K562 (cell line): ENCODE measurements around the gene EPB41L2. TPM values are rescaled to one million over a fixed set of nuclear protein-coding genes. Genes with fewer than 3 reads are reported as not detected.

ENCODE experiments used
- ATAC-seq: fragments of 200-7000 bp; cut with Tn5 transposase; 3 replicates; pipeline ENCODE4 v1.9.1; 2020; ENCODE audit warnings: moderate library complexity
- BruUV-seq: library from RNA; stranded (reverse); fragments of 400-500 nt; replicated peaks from 2 replicates; lab custom pipeline; 2021; lab: Mats Ljungman, UMichigan
- CTCF ChIA-PET: fragments of 300-600 bp; formaldehyde crosslinking; extraction: SDS; loops from one replicate; lab custom pipeline; 2021; ENCODE audit warnings: low intra/inter-chr PET ratio; lab: Yijun Ruan, JAX
- POLR2A ChIA-PET: fragments of 300-600, 350-650 bp; sonication (Branson Sonifier 250); formaldehyde crosslinking; extraction: SDS; loops from one replicate; lab custom pipeline; 2021; ENCODE audit warnings: antibody characterized with exemption, inconsistent platforms; lab: Yijun Ruan, JAX
- DNase-seq, 4 experiments: peaks; one replicate each; pipeline versions ENCODE4 v3.0.0 to v3.0.0-alpha.2; 2011 to 2018; ENCODE audit warnings: low spot score in 3 of 4, mixed read lengths in 3 of 4; ENCODE audit errors: extremely low read depth in 1 of 4
- FAIRE-seq: peaks from 2 replicates; lab custom pipeline; 2011; peaks lifted over from hg19 to GRCh38; lab: Jason Lieb, UNC
- H2AFZ ChIP-seq: 2 replicates; pipeline ENCODE4 v1.6.0; 2011; ENCODE audit warnings: low read depth, low read length, control low read depth, inconsistent platforms
- H3K27ac ChIP-seq: fragments of 200-600 bp; 3 replicates; pipeline ENCODE4 v1.8.0; 2011; ENCODE audit warnings: low read depth, mild to moderate bottlenecking, control low read depth, inconsistent platforms, low read length, moderate library complexity, mixed read lengths; ENCODE audit errors: extremely low read depth
- H3K27me3 ChIP-seq, 2 experiments: fragments of 300-600 bp in 1 of 2; 2 replicates in 1 of 2; 3 replicates in 1 of 2; pipeline versions ENCODE4 v1.6.0 to v1.8.0; 2011; ENCODE audit warnings: inconsistent platforms in 2 of 2, low read length in 2 of 2, mild to moderate bottlenecking in 1 of 2, mixed read lengths in 1 of 2, moderate library complexity in 1 of 2; ENCODE audit not compliant: control insufficient read depth in 2 of 2, insufficient read depth in 2 of 2
- H3K36me3 ChIP-seq: fragments of 300-600 bp; 3 replicates; pipeline ENCODE4 v1.8.0; 2011; ENCODE audit warnings: mild to moderate bottlenecking, low read length, inconsistent platforms; ENCODE audit not compliant: control insufficient read depth, insufficient read depth
- H3K4me1 ChIP-seq, 2 experiments: fragments of 200-600 bp in 1 of 2; replicated peaks in 1 of 2; 2 replicates in 1 of 2; 3 replicates in 1 of 2; pipeline versions ENCODE4 v1.5.1 to v1.8.0; 2011; ENCODE audit warnings: inconsistent platforms in 2 of 2, low read length in 2 of 2, mild to moderate bottlenecking in 1 of 2, mixed read lengths in 1 of 2, moderate library complexity in 1 of 2; ENCODE audit not compliant: control insufficient read depth in 2 of 2, insufficient read depth in 2 of 2
- H3K4me2 ChIP-seq: 2 replicates; pipeline ENCODE4 v1.6.1; 2011; ENCODE audit warnings: low read length, control low read depth, inconsistent platforms, mixed read lengths; ENCODE audit not compliant: insufficient read depth
- H3K4me3 ChIP-seq: fragments of 200-600 bp; sonication (generic), shearing (Covaris generic); 2 replicates; pipeline ENCODE4 v1.5.1; 2016; ENCODE audit warnings: control low read depth, inconsistent platforms
- H3K79me2 ChIP-seq: fragments of 200-600 bp; 3 replicates; pipeline ENCODE4 v1.8.0; 2011; ENCODE audit warnings: low read length, inconsistent platforms; ENCODE audit not compliant: control insufficient read depth, insufficient read depth
- H3K9ac ChIP-seq, 2 experiments: 2 replicates each; pipeline versions ENCODE4 v1.6.0 to v1.6.1; 2011; ENCODE audit warnings: low read depth in 2 of 2, low read length in 2 of 2, control low read depth in 1 of 2, inconsistent platforms in 1 of 2, mild to moderate bottlenecking in 1 of 2, mixed read lengths in 1 of 2; ENCODE audit not compliant: insufficient read depth in 1 of 2
- H3K9me1 ChIP-seq: one replicate; pipeline ENCODE4 v1.6.0; 2011; ENCODE audit warnings: inconsistent platforms, mild to moderate bottlenecking, low read length, moderate library complexity; ENCODE audit not compliant: control insufficient read depth, insufficient read depth
- H3K9me3 ChIP-seq: replicated peaks from 2 replicates; pipeline ENCODE4 v1.5.1; 2011; ENCODE audit warnings: low read depth, low read length, inconsistent platforms; ENCODE audit not compliant: control insufficient read depth, insufficient read depth
- H4K20me1 ChIP-seq: replicated peaks from 2 replicates; pipeline ENCODE4 v1.6.1; 2011; ENCODE audit warnings: low read length, inconsistent platforms, mixed read lengths; ENCODE audit not compliant: control insufficient read depth, insufficient read depth
- BHLHE40 ChIP-seq: IDR thresholded peaks from 2 replicates; pipeline ENCODE4 v1.6.1; 2011; ENCODE audit warnings: low read length, improper control_type of control experiment
- DNMT1 ChIP-seq: fragments of 450-650 bp; IDR thresholded peaks from 2 replicates; pipeline ENCODE4 v1.6.1; 2016; ENCODE audit warnings: antibody characterized with exemption, mild to moderate bottlenecking
- ELF1 ChIP-seq: fragments of 200-800 bp; sonication (Bioruptor generic); IDR thresholded peaks from 2 replicates; pipeline ENCODE4 v1.6.1; 2016; ENCODE audit warnings: missing genetic modification characterization, missing compliant biosample characterization
- FOXP1 ChIP-seq: sonication (generic); formaldehyde crosslinking; IDR thresholded peaks from 2 replicates; pipeline ENCODE4 v1.8.0; 2022; ENCODE audit warnings: mild to moderate bottlenecking, missing genetic modification reagents
- KAT7 ChIP-seq: sonication (generic); formaldehyde crosslinking; IDR thresholded peaks from 2 replicates; pipeline ENCODE4 v1.8.0; 2022; ENCODE audit warnings: missing genetic modification reagents, mild to moderate bottlenecking, borderline replicate concordance
- NCOA6 ChIP-seq: fragments of 450-650 bp; IDR thresholded peaks from 2 replicates; pipeline ENCODE4 v1.6.1; 2017; ENCODE audit warnings: mild to moderate bottlenecking
- NEUROD1 ChIP-seq: fragments of 150-350 bp; IDR thresholded peaks from 2 replicates; pipeline ENCODE4 v1.6.1; 2014; ENCODE audit warnings: borderline replicate concordance, low read length, low read depth; ENCODE audit not compliant: partially characterized antibody
- SIN3B ChIP-seq: fragments of 450-650 bp; IDR thresholded peaks from 2 replicates; pipeline ENCODE4 v1.6.1; 2017; ENCODE audit warnings: low read depth, mild to moderate bottlenecking, moderate library complexity
- TAF15 ChIP-seq: fragments of 200-400 bp; formaldehyde crosslinking; IDR thresholded peaks from 2 replicates; pipeline ENCODE4 v1.6.1; 2017; ENCODE audit warnings: mild to moderate bottlenecking, low read depth, low read length, moderate library complexity
- TFAM ChIP-seq: fragments of 250-450 bp; sonication (Bioruptor Pico); conservative IDR thresholded peaks from 2 replicates; pipeline ENCODE4 v1.5.0; 2021; ENCODE audit warnings: mild to moderate bottlenecking, moderate library complexity
- YBX1 ChIP-seq: fragments of 450-650 bp; IDR thresholded peaks from 2 replicates; pipeline ENCODE4 v1.7.1; 2016; ENCODE audit warnings: mild to moderate bottlenecking
- ZNF165 ChIP-seq: fragments of 250-450 bp; sonication (Bioruptor Pico); IDR thresholded peaks from 2 replicates; pipeline ENCODE4 v1.4.0; 2020; ENCODE audit warnings: borderline replicate concordance
- ZNF324 ChIP-seq: fragments of 250-450 bp; sonication (Bioruptor Pico); IDR thresholded peaks from 2 replicates; pipeline ENCODE4 v1.4.0; 2020; ENCODE audit warnings: mild to moderate bottlenecking
- WGBS: fragments of 100-300 bp; shearing (Covaris generic); methylation state at CpG from one replicate; pipeline ENCODE4 v1.1.6; 2016; ENCODE audit warnings: low coverage, mixed read lengths; ENCODE audit not compliant: insufficient coverage; ENCODE audit errors: missing lambda C conversion rate; 5-methylcytosine and 5-hydroxymethylcytosine counted together
- in situ Hi-C: fragments of 300-500 bp; cut with MboI; formaldehyde crosslinking; loops from 4 replicates; pipeline ENCODE4 v1.15.0; 2018; ENCODE audit warnings: inconsistent platforms, mixed read lengths
- intact Hi-C: fragments of 100-400 bp; cut with micrococcal nuclease; formaldehyde crosslinking; loops from 2 replicates; pipeline ENCODE4 v1.14.2; 2022
- polyA plus RNA-seq, 8 experiments: library from polyadenylated mRNA; depleted of rRNA in 4 of 8; stranded (reverse) in 5 of 8; unstranded in 3 of 8; fragments of >200 nt; fragmentation: Nextera tagmentation in 2 of 8; fragmentation: Illumina TruSeq in 1 of 8; extraction: Ambion mirVana in 2 of 8; extraction: Trizol in 1 of 8; gene quantifications; 2 replicates each; pipeline versions ENCODE4 v1.2.1 to v1.2.3, GENCODE V29; 2011 to 2014; ENCODE audit warnings: inconsistent platforms in 1 of 8, missing spikeins in 1 of 8
- total RNA-seq, 7 experiments: library from RNA; depleted of rRNA in 6 of 7; stranded (reverse); fragments of >200 nt in 6 of 7; fragmentation: Illumina TruSeq in 2 of 7; extraction: Trizol in 2 of 7; gene quantifications; 2 replicates each; pipeline versions ENCODE4 v1.2.1 to v1.2.3, GENCODE V29; 2011 to 2021; ENCODE audit warnings: low replicate concordance in 1 of 7
- TF ChIP-seq, protein P1 (sequence below): fragments of 250-450 bp; sonication (Bioruptor Pico); IDR thresholded peaks from 2 replicates; pipeline ENCODE4 v1.4.0; 2020; ENCODE audit warnings: mild to moderate bottlenecking, moderate library complexity, borderline replicate concordance

Gene EPB41L2
- total and polyA plus RNA-seq, 9 of the 15 experiments (the other 6 are each of a cell fraction or from before 2014, with no cell fraction given) = 5.1 to 53.6 (median 25.0) TPM

DNA sequence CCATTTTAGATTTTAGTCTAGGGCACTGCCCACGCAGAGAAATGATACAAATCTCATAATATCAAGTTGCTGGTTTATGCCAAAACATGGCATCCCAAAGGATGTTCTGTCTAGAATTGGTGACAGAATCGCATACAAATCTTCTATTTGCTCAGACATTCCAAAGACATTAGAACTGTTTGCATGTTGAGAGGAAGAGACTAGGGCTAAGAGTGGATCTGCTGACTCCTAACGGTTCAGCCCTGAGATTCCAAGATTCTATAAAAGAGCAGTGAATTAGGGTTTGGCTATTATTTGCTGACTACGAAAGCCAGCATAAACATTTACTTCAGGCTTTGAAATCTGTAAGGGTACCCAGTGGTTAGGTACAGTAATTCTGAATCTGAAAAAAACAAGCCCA, 3.6 kb downstream of the EPB41L2 start (continued):
- TF ChIP-seq TAF15 (no peak), YBX1 (no peak), NCOA6 (no peak), KAT7 (CRISPR knock-in tag) (no peak), FOXP1 (CRISPR knock-in tag) (no peak), ELF1 (no peak), ZNF165 (CRISPR knock-in tag) (no peak), ZNF324 (CRISPR knock-in tag) (no peak), TFAM (CRISPR knock-in tag) (no peak), DNMT1 (no peak), BHLHE40 (no peak), SIN3B (no peak), NEUROD1 (no peak)
- TF ChIP-seq, all 486 proteins: peak for 0

DNA sequence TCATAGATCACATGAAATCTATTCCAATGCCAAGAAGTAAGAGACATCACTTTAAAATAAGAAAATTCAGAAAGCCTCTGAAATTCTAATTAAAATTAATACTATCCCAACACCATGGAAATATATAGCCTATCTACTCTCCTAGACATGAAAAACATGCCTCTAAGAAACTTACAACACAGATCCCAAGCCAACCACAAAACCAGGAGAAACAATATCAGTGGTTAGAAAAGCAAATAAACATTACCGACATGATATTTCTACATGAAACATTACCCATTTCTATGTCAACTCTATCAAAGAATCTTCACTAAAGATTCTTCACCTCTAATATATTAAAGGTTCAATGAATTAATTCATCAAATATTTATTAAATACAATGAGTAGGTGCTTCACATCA, 4.8 kb downstream of the EPB41L2 start:
- H3K79me2 ChIP-seq = peaks cover 49% of the 10 kb centered on the region
- peaks cover 6% of the 10 kb centered on the region for H3K9me3 ChIP-seq
- BruUV-seq = no TSS peak
- H3K9ac ChIP-seq = no peak overlapping the region
- 0 out of 3 replicates have a peak, but pooled peaks cover 2% of the 10 kb centered on the region for H3K36me3 ChIP-seq
- DNase-seq = no peak
- 22% methylated on average over 1 of the region's 1 CpG for WGBS
- no peaks in the 10 kb centered on the region for H4K20me1 ChIP-seq
- FAIRE-seq = no peak
- no peak overlapping the region for H2AFZ ChIP-seq
- H3K4me2 ChIP-seq = no peak overlapping the region
- no peak for ATAC-seq
- TF ChIP-seq, protein P1, sequence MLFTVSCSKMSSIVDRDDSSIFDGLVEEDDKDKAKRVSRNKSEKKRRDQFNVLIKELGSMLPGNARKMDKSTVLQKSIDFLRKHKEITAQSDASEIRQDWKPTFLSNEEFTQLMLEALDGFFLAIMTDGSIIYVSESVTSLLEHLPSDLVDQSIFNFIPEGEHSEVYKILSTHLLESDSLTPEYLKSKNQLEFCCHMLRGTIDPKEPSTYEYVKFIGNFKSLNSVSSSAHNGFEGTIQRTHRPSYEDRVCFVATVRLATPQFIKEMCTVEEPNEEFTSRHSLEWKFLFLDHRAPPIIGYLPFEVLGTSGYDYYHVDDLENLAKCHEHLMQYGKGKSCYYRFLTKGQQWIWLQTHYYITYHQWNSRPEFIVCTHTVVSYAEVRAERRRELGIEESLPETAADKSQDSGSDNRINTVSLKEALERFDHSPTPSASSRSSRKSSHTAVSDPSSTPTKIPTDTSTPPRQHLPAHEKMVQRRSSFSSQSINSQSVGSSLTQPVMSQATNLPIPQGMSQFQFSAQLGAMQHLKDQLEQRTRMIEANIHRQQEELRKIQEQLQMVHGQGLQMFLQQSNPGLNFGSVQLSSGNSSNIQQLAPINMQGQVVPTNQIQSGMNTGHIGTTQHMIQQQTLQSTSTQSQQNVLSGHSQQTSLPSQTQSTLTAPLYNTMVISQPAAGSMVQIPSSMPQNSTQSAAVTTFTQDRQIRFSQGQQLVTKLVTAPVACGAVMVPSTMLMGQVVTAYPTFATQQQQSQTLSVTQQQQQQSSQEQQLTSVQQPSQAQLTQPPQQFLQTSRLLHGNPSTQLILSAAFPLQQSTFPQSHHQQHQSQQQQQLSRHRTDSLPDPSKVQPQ = no peak
- no peak for TF ChIP-seq KAT7 (CRISPR knock-in tag)
- ChIA-PET POLR2A (no interaction called here), CTCF (no interaction called here)
- H3K27me3 ChIP-seq = no peaks in the 10 kb centered on the region
- no peaks in the 10 kb centered on the region for H3K9me1 ChIP-seq
- no peak overlapping the region for H3K27ac ChIP-seq
- in situ Hi-C loops (no loop called here), intact Hi-C loops (no loop called here)
- peaks cover 0 to 12% of the 10 kb centered on the region in 2 experiments; a peak in 3 of 5 replicates for H3K4me1 ChIP-seq
- no peak overlapping the region for H3K4me3 ChIP-seq
